NCI-H526 treated with DMSO at 0.1 percent for 48 hours (cell line): ENCODE data around the gene HEATR1.
"Not testable (repeated sequence)": the region's sequence is repeated elsewhere in the genome, so short reads cannot be mapped to it uniquely, and the experiment has no call there.

Experiments used
- DNase-seq: peaks from one replicate; lab custom pipeline; 2025; lab: John Stamatoyannopoulos, UW

HEATR1 gene

DNA sequence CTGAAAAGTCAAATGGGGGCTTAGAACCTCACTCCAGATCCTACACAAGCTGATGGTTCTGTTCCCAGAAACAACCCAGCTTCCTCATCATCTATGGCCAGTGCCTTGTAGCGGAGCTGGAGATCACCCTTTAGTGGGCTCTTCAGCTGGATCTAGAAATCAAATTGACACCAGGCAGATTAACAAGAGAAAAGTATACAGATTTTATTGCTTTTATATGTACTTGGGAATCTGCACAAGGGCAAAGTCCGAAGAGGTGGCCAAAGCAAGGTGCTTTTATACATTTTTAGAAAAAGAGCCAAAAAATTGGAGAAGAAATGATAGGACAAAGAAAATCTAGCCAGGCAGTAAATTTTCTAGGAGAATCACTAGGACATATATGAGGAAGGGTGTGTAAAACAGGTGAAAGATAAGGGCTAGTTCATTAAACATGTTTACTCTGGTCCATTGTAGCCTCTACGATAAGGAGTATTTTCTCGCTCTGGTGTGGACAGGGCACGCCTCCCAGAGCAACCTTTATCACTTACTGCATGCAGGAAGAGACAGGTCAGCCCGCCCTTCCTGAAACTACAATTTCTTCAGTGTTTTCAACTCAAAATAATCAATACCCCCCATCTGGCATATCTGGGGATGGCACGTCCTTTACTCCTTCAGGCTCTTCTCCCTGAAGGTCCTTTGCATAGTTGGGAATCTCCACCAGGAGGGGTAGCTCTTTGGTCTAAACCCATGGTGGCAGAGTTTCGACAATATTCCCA is 94.5 kb downstream of the HEATR1 start:
- DNase-seq: no peak

DNA sequence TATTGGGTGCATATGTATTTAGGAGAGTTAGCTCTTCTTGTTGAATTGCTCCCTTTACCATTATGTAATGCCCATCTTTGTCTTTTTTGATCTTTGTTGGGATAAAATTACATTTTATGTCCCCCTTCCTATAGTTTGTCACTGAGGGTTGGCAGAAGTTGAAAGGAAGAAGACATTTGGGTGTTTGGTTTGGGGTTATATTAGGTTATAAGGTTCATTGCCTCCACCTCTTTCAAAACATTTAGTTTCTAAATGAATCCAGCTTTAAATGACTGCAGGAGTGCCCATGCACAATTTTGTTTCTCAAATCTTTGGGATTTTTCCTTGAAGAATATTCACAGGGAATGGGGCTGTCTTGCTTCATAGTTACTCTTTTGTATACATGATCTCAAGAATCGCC is 95.1 kb downstream of the HEATR1 start:
- DNase-seq: no peak

DNA sequence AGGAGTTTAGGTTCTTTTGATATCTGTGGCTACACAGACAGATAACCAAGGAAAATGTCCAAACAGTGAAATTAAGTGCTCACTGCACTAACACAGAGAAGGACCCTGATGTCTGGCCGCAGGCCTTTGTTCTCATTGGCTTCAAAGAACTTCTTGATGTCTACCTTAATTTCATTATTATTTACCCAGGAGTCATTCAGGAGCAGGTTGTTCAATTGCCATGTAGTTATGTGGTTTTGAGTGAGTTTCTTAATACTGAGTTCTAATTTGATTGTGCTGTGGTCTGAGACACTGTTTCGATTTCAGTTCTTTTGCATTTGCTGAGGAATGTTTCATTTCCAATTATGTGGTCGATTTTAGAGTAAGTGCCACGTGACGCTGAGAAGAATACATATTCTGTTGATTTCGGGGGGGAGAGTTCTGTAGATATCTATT is 95.7 kb downstream of the HEATR1 start:
- DNase-seq: no peak

DNA sequence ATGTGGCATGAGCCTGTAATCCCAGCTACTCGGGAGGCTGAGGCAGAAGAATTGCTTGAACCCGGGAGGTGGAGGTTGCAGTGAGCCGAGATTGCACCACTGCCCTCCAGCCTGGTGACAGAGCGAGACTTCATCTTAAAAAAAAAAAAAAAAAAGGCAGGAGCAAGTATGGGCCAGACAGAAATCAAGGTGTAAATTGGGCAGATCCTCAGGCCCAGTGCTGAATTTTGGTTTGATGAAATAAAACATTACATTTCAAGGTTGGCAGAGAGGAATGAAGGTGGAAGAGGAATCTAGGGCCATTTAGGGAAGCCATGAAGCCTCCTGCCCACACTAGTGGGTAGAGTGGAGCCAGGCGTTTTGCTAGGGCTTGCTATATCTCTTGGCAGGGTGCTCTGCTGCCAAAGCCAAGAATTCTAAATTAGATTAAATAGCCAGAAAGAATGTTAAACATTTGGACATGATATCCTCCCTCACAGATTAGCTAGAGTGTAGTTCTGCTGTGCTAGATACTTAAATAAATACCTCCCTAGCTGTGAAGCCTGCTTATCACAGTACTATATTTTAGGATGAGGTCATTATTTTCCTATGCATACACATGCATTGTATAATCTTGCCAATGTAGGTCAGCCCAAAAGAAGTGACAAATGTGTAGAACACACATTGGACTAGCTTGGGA is 97.2 kb downstream of the HEATR1 start:
- DNase-seq: peak; percentile 22

DNA sequence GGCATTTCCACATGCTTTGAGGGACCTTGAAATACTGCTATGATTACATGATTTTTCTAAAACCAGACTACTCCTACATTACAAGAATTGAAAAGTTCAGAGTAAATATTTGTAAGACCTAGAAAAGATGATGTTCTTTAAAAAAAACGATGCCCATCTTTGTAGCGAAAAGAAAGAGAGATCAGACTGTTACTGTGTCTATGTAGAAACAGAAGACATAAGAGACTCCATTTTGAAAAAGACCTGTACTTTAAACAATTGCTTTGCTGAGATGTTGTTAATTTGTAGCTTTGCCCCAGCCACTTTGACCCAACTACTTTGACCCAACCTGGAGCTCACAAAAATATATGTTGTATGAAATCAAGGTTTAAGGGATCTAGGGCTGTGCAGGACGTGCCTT is 100.0 kb downstream of the HEATR1 start:
- not testable (repeated sequence) for DNase-seq

DNA sequence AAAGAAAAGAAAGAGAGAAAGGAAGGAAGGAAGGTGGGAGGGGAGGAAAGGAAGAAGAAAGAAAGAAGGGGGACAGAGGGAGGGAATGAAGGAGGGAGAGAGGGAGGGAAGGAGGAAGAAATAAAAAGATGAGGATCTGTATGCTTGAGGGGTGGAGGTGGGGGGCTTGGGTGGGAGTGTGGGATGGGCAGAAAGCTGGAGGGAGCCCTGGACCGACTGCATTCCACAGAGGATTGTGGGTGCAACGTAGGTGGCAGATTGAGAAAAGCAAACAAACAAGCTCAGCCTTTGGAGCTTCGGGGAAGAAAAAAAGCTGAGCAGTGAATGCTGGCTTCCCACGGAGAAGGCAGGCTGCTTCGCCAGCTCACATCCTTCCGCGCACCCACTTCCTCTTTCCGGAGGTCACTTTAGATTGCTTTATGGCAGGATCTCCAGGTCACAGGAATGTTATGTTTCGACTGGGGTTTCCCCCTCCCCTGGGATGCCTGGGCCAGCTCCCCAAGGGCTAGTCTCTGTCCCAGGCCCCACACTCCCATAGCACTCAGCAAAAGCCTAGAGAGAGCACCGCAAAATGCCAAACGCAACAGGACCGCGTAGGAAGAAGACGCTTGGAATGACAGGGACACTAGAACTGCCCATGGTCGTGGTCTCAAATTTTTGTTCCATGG is 101.2 kb downstream of the HEATR1 start:
- no peak for DNase-seq

DNA sequence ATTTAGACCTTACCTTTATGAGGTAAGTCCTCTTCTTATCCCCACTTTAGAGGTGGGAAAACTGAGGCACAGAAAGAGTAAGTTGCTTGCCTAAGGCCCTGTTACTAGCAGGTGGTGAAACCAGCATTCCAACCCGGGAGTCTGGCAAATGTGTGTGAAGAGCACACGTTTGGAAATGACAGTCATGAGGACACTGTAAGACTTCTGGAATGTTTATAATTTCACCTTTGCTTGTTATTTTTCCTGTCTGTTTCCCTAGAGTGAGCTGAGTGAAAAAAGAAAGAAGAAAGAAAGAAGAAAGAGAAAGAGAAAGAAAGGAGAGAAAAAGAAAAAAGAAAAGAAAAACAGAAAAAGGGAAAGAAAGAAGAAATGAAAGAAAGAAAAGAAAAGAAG is 101.7 kb downstream of the HEATR1 start:
- no peak for DNase-seq

DNA sequence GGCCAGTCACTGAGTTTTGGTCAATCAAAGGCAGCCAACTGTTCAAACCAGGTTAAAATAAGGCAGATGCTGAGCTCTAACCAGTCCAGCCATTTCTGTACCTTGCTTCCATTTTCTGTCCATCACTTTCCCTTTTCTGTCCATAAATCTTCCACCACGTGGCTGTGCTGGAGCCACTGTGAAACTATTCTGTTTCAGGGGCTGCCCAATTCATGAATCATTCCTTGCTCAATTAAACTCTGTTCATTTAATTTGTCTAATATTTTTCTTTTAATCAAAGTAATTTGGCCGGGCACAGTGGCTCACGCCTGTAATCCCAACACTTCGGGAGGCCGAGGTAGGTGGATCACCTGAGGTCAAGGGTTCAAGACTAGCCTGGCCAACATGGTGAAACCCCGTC is 103.2 kb downstream of the HEATR1 start:
- no peak for DNase-seq
